Islet precursor cell (in vitro differentiated cells): Measurements from ENCODE around the gene SLC1A2.

ENCODE experiments used
- DNase-seq: peaks from one replicate; pipeline ENCODE4 v3.0.0-alpha.2; 2018

SLC1A2 gene

DNA sequence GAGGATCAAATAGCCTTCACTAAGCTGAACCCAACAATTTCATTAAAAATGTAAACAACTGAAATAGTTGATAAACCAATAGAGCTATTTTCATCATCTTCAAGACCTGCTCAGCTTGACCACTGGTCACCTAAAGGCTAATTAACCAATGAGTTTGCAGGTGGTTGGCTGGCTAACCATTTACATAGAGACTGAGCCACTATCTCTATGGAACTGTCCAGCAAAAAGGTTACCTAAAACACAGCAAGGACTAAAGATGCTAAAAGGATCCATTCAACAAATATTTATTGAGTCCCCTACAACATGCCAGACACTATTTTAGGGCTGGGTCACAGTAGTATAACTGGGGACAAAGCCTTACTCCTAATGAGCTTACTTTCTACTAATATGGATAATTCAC lies 156.6 kb downstream of the SLC1A2 start:
- no peak for DNase-seq

DNA sequence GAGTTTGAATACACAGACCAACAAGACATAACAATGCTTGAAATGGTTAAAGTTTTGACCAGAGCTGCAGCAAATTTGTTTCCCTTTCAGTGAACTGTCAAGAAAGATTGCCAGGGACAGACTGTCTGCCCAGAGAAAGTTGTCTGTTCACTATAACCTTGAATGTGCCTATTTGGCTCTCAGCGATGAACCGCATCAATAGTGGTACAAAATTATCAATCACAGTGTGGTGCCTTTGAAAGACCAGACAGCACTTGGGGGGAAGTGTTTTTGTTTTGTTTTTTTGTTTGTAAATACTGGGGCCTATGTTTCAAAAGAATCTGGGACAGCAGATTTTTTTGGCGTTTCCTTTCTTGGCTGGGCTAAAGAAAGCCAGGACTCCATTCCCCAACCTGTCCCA lies 157.3 kb downstream of the SLC1A2 start:
- no peak for DNase-seq

- DNase-seq: no peak
These were observed 158.2 kb downstream of the SLC1A2 start for GRCh38 chr11:35261197-35261596.

DNA sequence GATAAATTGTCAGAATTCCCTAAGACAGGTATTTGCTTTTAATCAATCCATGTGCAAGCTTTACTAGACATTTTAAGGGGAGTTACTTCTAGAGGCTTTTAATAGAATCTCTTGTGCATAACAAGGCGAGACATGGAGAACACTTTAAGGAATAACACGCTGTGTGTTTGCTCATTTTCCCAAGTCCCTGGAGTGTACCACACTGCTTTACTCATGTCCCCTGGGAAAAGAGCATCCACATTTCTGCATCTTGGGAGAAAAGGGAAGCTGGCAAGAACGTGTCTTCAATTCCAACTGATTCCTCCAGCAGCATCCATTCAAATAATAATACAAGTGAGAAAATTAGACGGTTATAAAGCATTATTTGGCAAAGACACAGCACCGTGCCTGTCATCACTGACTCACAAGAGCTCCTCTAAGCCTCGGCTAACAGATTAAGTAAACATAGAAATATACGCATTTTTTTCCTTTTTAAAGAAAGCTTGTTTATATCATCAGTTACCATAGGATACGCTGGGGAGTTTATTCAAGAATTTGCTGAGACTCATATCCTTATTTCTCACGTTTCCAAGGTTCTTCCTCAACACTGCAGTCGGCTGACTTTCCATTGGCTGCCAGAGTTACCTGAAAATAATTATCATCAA lies 158.9 kb downstream of the SLC1A2 start:
- DNase-seq: no peak

DNA sequence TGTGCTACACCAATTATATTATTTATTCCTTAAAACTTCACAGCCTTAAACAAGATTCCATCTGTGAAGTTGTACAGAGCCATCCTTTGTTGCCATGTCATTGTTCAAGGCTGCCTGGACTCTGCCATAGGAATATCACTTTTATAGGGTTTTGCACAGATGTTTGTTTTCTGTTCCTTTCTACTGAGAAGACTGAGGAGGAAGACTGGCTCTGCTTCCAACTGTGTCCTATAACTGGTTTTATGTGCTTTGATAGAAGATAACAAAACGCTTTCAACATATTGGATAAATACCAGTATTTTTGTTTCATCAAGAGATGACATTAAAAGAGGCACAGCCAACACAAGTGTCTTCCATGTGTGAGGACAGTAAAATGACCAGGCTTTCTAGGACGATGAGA lies 159.8 kb downstream of the SLC1A2 start:
- DNase-seq: no peak

DNA sequence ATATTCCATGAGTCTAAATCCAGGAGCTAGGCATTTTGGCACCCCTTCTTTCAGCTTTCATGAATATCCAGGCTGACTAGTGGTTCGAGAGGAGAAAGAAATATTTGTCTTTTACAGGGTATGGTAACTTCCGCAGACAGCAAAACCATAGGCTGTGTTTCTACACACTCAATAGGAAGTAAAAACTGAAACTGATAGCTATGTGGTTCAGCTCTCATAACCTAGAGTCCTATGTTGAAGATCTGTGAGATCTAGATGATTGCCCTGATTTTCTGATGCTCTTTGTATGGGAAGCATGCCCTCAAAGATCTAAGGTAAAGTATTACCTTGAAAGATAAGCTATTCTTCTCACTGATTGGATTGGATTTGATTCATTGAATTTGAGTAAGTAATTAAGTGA lies 162.1 kb downstream of the SLC1A2 start:
- no peak for DNase-seq

GRCh38 chr11:35256296-35256695 lies 163.1 kb downstream of the SLC1A2 start:
- DNase-seq: no peak

DNA sequence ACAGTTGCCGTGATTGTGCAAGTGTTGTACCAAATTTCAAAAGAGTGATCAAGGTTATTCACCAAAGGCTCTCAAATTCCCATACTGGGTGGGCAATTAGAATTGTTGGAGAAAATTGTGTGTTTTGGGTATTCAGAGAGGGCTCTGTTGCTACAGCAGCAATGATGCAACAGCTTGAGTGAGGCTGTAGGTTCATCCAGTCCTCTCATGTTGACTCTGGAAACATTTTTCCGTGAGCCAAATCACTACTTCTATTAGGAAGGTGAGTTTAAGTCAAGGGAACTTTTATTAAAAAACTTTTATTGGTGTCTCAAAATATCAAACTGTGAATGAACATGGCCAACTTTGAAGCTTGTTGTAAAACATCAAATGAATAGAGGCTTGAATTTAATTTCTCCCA lies 163.8 kb downstream of the SLC1A2 start:
- DNase-seq: no peak

GRCh38 chr11:35253237-35253636 lies 166.1 kb downstream of the SLC1A2 start:
- no peak for DNase-seq

DNA sequence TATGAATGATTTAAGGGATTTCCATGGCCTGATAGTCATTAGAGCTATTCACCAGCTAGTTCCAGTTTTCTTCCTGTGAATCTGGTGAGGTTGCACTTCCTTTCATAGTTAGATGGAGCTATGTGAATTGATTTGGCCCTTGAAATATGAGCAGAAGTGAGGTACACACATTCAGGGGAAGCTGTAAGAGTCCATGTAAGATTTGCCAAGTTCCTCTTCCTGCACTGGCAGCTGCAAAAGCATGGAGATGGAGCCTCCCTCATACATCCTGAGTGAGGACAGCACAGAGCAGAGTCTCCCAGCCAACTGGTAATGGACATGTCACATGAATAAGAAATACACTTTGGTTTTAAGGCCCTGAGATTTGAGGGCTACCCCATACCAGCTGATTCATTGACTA lies 168.7 kb downstream of the SLC1A2 start:
- DNase-seq: no peak

DNA sequence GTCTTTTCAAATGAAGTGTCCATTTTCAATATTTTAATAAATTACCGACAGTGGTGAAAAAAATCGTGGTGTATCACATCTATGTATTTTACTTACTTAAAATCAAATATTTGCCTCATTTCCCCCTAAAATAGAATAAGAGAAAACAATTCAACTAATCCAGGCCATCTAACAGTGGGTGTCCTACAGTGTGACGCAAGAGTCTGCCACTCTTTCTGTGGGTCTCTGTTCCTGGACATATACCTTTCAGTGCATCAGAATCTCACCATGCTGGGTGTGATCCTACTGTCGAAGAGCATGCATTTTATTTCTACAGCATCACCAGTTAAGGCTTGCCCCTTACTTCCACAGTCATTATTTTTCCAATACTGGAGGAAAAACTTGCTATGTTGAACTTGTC lies 169.2 kb downstream of the SLC1A2 start:
- no peak for DNase-seq

- no peak for DNase-seq
These were observed 170.6 kb downstream of the SLC1A2 start for GRCh38 chr11:35248558-35249323.

- DNase-seq: no peak
These were observed 171.5 kb downstream of the SLC1A2 start for GRCh38 chr11:35247863-35248262.

GRCh38 chr11:35247428-35247827 lies 171.9 kb downstream of the SLC1A2 start:
- no peak for DNase-seq

DNA sequence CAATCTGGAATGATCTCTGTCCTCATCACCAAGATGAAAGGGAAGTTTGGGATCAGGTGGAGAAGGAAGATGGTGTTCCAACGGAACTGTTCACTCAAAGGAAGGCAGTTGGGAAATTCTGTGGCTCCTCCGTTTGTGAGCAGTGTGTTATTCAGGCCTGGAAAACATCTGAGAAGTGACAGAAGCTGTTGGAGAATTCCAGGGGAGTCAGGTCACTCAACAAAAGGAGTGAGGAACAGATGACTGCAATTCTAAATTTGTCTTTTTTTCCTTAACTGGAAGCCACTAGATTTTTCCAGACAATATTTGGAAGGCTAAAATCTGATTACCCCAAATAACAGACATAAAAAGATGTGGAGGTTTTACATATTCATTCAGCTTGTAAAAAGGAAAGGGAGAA lies 172.6 kb downstream of the SLC1A2 start:
- peak; percentile 78 for DNase-seq

DNA sequence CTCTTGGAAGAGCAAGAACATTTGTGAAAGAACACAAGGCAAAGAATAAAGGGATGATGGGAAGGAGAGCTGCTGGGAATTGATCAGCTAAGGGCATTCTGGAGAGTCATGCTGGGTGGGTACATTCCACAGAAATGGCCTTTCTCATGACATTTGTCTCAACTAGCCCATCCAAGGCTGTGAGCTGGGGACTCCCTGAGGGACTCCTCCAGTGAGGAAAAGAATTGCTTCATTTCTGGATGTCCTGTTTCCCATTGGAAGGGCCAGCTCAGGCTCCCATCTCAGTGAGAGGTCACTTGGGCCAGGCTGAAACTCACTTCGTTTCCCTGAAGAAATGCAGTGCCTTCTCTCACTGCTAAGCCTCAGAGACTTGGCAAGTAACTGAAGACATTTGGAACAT lies 173.6 kb downstream of the SLC1A2 start:
- no peak for DNase-seq

DNA sequence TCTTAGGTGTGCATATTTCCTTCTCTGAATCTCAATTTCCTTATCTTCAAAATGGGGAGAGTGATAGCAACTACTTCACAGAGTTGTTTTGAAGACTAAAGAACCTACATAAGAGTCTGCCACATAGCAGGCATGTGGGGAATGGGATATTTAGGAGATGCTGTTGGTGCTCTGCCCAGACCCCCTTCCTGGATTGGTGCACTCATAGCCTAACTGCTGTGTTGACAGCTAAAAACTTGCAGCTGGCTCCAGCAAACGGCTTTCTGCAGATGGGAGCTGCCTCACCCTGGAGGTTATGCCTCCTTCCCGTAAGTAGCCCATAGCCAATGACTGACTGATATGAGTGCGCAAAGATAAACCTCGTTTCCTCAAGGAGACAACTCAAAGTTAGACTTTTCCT lies 174.3 kb downstream of the SLC1A2 start:
- DNase-seq: no peak

DNA sequence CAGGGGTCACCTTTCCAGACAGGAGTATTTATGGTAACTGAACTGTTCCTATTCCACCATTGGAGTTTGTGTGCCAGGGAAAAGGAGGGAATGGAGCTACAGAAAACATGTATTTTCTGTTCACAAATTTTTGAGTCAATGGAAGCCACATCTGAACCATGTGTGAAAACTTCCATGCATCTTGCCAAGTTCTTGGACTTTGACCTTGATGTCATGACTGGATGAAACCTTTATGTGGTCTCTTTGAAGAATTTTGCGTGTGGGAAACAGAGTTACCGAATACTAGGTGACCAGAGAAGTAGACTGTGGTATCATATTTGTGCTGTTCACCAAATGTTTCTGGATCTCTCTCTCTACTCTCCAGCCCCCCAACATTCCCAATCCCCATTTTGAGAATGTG lies 175.6 kb downstream of the SLC1A2 start:
- no peak for DNase-seq

- DNase-seq: no peak
These were observed 176.7 kb downstream of the SLC1A2 start for GRCh38 chr11:35242412-35243242.

DNA sequence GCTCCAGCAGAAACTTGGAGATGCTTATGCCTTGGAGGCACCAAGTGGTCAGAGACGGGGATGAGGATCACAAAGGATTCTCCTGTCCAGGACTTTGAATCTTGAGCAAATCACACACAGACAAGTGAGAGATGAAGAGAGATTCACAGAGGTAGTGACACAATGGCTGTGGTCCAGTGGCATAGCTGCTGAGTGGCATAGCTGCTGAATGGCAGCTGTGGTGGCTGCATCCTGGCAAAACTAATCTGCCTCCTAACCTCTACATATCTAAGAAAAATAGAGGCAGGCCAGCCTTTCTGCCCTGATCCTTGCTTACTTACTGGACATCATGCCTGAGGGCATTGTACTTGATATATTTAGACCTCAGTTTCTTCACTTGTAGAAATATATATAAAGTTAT lies 177.8 kb downstream of the SLC1A2 start:
- DNase-seq: no peak

DNA sequence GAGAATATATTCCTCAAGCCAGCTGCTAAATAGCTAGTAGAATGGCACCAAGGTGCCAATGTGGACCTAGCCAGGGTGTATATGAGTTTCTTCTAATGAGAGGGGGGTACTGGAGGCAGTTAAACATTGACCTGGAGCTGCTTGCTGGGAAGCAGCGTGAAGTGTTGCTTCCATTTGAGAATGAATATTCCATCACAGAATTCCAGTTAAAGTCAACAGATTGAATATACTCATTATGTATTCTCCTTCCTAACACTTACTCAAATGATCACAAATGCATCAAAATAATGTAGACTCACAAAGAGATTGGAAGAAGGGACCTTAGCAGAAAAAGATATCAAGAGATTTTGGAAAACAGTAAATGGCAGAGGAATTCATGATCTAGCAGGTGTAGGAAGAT lies 178.3 kb downstream of the SLC1A2 start:
- no peak for DNase-seq

DNA sequence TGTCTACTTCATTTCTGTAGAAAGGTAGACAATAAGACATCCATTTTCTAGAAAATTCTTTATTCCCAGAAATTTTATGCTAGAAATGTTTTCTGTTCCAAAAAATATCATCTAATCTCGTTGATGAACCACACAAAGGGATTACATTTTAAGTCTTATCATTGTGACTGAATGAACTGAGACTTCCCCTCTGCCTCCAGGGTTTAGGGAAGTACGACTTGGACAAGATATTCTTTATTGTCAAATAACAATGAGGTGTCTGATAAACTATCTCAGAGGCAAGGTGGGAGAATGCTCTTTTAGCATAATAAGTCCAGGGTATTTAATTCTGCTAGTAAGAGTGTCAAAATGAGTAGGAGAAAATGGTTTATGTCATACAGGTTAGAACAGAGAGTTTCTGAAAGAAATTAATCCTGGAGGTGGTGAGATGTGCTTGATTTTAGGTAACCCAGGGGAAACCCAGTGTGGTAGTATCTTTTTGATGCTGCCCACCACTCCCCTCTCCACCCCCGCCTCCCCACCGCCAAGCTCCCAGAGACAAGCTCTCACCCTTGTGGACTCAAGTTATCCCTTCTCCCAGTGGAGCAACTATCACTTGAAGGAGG lies 179.8 kb downstream of the SLC1A2 start:
- no peak for DNase-seq

- DNase-seq: no peak
These were observed 180.5 kb downstream of the SLC1A2 start for GRCh38 chr11:35238882-35239281.
